HG02840 (cell line): Measurements from ENCODE around the gene ZNF28.
"Not testable (repeated sequence)": the region's sequence is repeated elsewhere in the genome, so short reads cannot be mapped to it uniquely, and the experiment has no call there.

Source experiments
- ATAC-seq: cut with Tn5 transposase; IDR thresholded peaks from one replicate; pipeline ENCODE4 v1.9.1; 2021; ENCODE audit warnings: mild to moderate bottlenecking, moderate library complexity, moderate number of reproducible peaks; ENCODE audit not compliant: unreplicated experiment, low FRiP score

The ZNF28 gene

DNA sequence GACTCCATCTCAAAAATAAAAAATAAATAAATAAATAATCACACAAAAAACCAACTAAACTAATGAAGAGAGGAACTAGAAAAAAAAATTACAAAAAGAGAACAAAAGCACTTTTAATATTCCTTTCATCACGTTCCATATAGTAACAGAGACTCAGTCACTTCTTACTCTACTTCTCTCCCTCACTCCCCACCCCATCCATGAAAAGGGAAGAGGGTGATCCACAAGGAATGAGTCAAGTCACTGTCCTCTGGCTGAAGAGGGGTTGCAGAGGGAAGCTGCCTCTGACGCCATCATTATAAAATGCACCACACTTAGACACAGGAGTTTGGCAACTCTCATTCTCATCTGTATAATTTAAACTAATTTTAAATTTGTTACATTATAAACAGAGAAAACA is 38.6 kb downstream of the ZNF28 start:
- not testable (repeated sequence) for ATAC-seq

DNA sequence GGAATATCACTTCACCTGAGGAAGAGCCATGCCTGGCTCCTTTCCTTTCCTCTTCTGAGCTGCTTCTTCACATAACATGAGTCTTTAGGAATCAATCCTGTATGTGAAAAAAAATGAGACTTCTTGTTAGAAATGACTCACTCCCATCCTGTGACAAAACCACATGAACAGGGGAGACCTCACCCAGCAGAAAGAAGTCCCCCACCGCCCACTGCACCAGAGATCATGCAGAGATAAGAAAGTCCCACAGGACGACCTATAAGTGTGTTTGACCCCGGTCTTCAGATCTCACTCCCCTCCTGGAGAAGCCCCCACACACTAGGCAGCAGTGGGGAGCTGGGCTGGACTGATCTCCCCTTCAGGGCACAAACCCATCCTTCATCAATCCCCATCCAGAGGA is 42.6 kb downstream of the ZNF28 start:
- ATAC-seq, result no peak

DNA sequence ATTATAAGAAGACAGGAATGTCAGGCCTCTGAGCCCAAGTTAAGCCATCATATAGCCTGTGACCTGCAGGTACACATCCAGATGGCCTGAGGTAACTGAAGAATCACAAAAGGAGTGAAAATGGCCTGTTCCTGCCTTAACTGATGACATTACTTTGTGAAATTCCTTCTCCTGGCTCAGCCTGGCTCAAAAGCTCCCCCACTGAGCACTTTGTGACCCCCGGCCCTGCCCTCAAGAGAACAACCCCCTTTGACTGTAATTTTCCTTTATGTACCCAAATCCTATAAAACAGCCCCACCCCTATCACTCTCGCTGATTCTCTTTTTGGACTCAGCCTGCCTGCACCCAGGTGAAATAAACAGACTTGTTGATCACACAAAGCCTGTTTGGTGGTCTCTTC is 65.0 kb downstream of the ZNF28 start:
- ATAC-seq, result not testable (repeated sequence)

DNA sequence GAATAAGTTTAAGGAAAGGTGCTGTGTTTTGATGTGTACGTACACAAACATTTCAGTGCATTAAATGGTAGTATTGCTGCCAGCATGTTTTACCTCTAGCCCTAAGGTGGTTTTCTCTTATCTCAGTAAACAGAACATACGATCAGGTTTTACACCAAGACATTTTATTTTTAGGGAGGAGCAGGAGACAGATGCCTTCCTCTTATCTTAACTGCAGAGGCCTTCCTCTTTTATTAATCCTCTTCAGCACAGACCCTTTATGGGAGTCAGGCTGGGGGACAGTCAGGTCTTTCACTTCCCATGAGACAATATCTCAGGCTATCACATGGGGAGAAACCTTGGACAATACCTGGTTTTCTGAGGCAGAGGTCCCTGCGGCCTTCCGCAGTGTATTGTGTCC is 71.7 kb downstream of the ZNF28 start:
- no peak for ATAC-seq

DNA sequence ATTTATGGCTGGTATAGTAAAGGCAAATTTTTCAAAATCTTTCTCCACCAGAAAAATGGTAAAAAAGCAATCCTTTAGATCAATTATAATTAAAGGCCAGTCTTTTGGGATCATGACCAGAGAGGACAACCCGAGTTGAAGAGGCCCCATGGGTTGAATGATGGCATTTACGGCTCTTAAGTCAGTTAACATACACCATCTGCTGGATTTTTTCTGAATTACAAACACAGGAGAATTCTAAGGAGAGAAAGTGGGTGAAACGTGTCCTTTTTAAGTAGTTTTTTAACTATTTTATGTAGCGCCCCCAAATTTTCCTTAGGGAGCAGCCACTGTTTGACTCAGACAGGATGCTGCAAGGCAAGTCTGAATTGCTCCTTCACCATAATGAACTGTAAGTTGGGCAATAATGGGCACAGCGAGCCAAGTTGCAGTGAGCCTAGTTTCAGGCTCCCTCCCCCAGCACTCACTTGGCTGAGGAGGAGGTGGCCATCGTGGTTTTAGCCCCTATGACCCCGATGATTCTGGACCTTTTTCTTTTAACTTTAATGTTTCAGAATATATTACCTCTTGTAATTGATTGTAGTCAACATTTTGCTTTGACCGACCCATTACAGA is 73.0 kb downstream of the ZNF28 start:
- no peak for ATAC-seq
